Measurements from ENCODE around the gene AIF1.

The AIF1 gene

GRCh38 chr6:31665501-31666336 lies 50.7 kb downstream of the AIF1 start, which contains the start of gene CSNK2B:
TSS of gene CSNK2B (plus strand) at chr6:31666080. CDS start at chr6:31666832, 752 bp downstream.
- DNase-seq, result peak; percentile 98

- no peak for DNase-seq
These were observed 51.4 kb downstream of the AIF1 start for GRCh38 chr6:31666337-31666965.
